Measurements from ENCODE around the gene PHRF1.
A peak's percentile ranks its signal among the peaks of the same experiment; 100 is the strongest.

PHRF1 gene

GRCh38 chr11:617199-617911 is 41.1 kb downstream of the PHRF1 start:
- H3K4me1 ChIP-seq (ENCODE audit: low read length) = peaks cover 20% of the 10 kb centered on the region
- peaks cover 9% of the 10 kb centered on the region for H3K36me3 ChIP-seq (replicated peaks; ENCODE audit: low read depth, low read length)
- peaks cover 5% of the 10 kb centered on the region; the same call in 1 of the 2 replicates for H3K79me2 ChIP-seq (ENCODE audit: low read length)
- H3K4me3 ChIP-seq (ENCODE audit: low read length) = no peak overlapping the region
- no peak for TF ChIP-seq EZH2phosphoT487 (IDR thresholded peaks at IDR 0.05; ENCODE audit: low read depth)
- TF ChIP-seq CTCF (IDR thresholded peaks at IDR 0.05; ENCODE audit: low read depth, low read length) = no peak
- peaks cover 17% of the 10 kb centered on the region for H4K20me1 ChIP-seq (ENCODE audit: insufficient read depth, low read length)
- H3K27me3 ChIP-seq (ENCODE audit: low read depth, low read length) = no peaks in the 10 kb centered on the region
- H3K27ac ChIP-seq (ENCODE audit: low read length) = no peak overlapping the region
- no peak overlapping the region for H3K9ac ChIP-seq (ENCODE audit: low read length)
- H3K9me3 ChIP-seq (ENCODE audit: insufficient read depth, low read length) = no peaks in the 10 kb centered on the region
- no peak overlapping the region for H2AFZ ChIP-seq (ENCODE audit: low read depth, low read length)
- H3K4me2 ChIP-seq (ENCODE audit: low read length) = peak overlapping the region; percentile 84; the same call in 1 of the 2 replicates

GRCh38 chr11:617912-618682 is 41.8 kb downstream of the PHRF1 start:
- Histone ChIP-seq H3K27me3 (ENCODE audit: low read depth, low read length) (no peaks in the 10 kb centered on the region), H3K9me3 (ENCODE audit: insufficient read depth, low read length) (no peaks in the 10 kb centered on the region), H3K27ac (ENCODE audit: low read length) (no peak overlapping the region), H3K9ac (ENCODE audit: low read length) (no peak overlapping the region), H2AFZ (ENCODE audit: low read depth, low read length) (no peak overlapping the region), H3K79me2 (ENCODE audit: low read length) (peaks cover 5% of the 10 kb centered on the region; the same call in 1 of the 2 replicates), H3K4me1 (ENCODE audit: low read length) (peaks cover 20% of the 10 kb centered on the region), H3K4me2 (ENCODE audit: low read length) (no peak overlapping the region), H4K20me1 (ENCODE audit: insufficient read depth, low read length) (peaks cover 10% of the 10 kb centered on the region), H3K4me3 (ENCODE audit: low read length) (no peak overlapping the region), H3K36me3 (replicated peaks; ENCODE audit: low read depth, low read length) (peaks cover 3% of the 10 kb centered on the region)
- no peak for TF ChIP-seq EZH2phosphoT487 (IDR thresholded peaks at IDR 0.05; ENCODE audit: low read depth)
- TF ChIP-seq CTCF (IDR thresholded peaks at IDR 0.05; ENCODE audit: low read depth, low read length) = no peak

GRCh38 chr11:618856-619627 is 42.8 kb downstream of the PHRF1 start:
- H3K9ac ChIP-seq (ENCODE audit: low read length) = no peak overlapping the region
- peaks cover 5% of the 10 kb centered on the region; the same call in 1 of the 2 replicates for H3K79me2 ChIP-seq (ENCODE audit: low read length)
- H3K4me1 ChIP-seq (ENCODE audit: low read length) = peaks cover 20% of the 10 kb centered on the region
- 0 out of 2 replicates have a peak, but pooled peaks cover 2% of the 10 kb centered on the region for H4K20me1 ChIP-seq (ENCODE audit: insufficient read depth, low read length)
- H3K27me3 ChIP-seq (ENCODE audit: low read depth, low read length) = no peaks in the 10 kb centered on the region
- H3K36me3 ChIP-seq (replicated peaks; ENCODE audit: low read depth, low read length) = no peaks in the 10 kb centered on the region
- no peak overlapping the region for H2AFZ ChIP-seq (ENCODE audit: low read depth, low read length)
- no peak overlapping the region for H3K4me3 ChIP-seq (ENCODE audit: low read length)
- no peak overlapping the region for H3K27ac ChIP-seq (ENCODE audit: low read length)
- H3K9me3 ChIP-seq (ENCODE audit: insufficient read depth, low read length) = no peaks in the 10 kb centered on the region
- no peak overlapping the region for H3K4me2 ChIP-seq (ENCODE audit: low read length)
- TF ChIP-seq CTCF (IDR thresholded peaks at IDR 0.05; ENCODE audit: low read depth, low read length) (no peak), EZH2phosphoT487 (IDR thresholded peaks at IDR 0.05; ENCODE audit: low read depth) (no peak)

Data from OCI-LY3 (cell line).